ENCODE results near the gene NHERF1. TPM values are rescaled to one million over a fixed set of nuclear protein-coding genes. Genes with fewer than 3 reads are reported as not detected.

NHERF1 gene
- total RNA-seq, 1 donor: 22.1 TPM

GRCh38 chr17:74799097-74799496 lies 50.7 kb downstream of the NHERF1 start:
- DNase-seq (ENCODE audit: insufficient read length, low spot score, missing footprints): no peak
- peaks cover 67% of the 10 kb centered on the region for H3K36me3 ChIP-seq (ENCODE audit: insufficient read depth, low read length)
- H3K4me1 ChIP-seq (ENCODE audit: insufficient read depth, low read length): no peaks in the 10 kb centered on the region
- no peaks in the 10 kb centered on the region for H3K27me3 ChIP-seq (ENCODE audit: insufficient read depth, low read length)
- H3K9me3 ChIP-seq (ENCODE audit: low read depth, low read length): no peaks in the 10 kb centered on the region
- no peaks in the 10 kb centered on the region for H3K79me2 ChIP-seq (ENCODE audit: insufficient read depth, low read length)
- TF ChIP-seq CTCF (IDR thresholded peaks at IDR 0.05; ENCODE audit: extremely low read depth, low read depth, low read length): no peak
- H3K27ac ChIP-seq (ENCODE audit: low read depth, low read length): no peak overlapping the region
- no peak overlapping the region for H3K4me3 ChIP-seq (ENCODE audit: insufficient read depth, low read length)
- no peak overlapping the region for H3K4me2 ChIP-seq (ENCODE audit: insufficient read depth, low read length)
- no peak overlapping the region for H2AFZ ChIP-seq (ENCODE audit: low read length)
- H4K20me1 ChIP-seq (ENCODE audit: insufficient read depth, low read length): no peaks in the 10 kb centered on the region

DNA sequence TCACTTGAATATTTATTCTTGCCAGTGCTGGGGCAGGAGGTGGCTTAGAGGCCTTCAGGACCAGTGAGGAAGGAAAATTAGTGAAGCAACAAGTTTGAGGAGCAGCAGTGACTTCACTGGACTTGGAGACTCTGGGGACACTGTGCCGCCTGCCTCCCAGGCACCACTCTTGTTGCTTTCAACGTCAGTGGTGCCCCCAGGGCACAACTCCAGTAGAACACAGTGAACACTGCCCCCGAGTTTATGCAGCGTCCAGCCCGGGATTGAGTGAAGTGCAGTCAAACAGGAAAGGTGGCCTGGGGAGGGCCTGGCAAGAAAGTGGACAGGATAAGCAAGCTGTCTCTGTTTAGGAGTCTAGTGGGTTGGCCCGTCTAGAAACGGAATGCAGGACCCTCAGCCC lies 52.1 kb downstream of the NHERF1 start:
- Histone ChIP-seq H3K36me3 (ENCODE audit: insufficient read depth, low read length) (peaks cover 53% of the 10 kb centered on the region), H3K79me2 (ENCODE audit: insufficient read depth, low read length) (no peaks in the 10 kb centered on the region), H3K27me3 (ENCODE audit: insufficient read depth, low read length) (no peaks in the 10 kb centered on the region), H3K4me1 (ENCODE audit: insufficient read depth, low read length) (no peaks in the 10 kb centered on the region), H3K27ac (ENCODE audit: low read depth, low read length) (no peak overlapping the region), H3K9me3 (ENCODE audit: low read depth, low read length) (no peaks in the 10 kb centered on the region), H3K4me2 (ENCODE audit: insufficient read depth, low read length) (no peak overlapping the region), H2AFZ (ENCODE audit: low read length) (no peak overlapping the region), H4K20me1 (ENCODE audit: insufficient read depth, low read length) (peaks cover 6% of the 10 kb centered on the region), H3K4me3 (ENCODE audit: insufficient read depth, low read length) (no peak overlapping the region)
- DNase-seq (ENCODE audit: insufficient read length, low spot score, missing footprints): no peak
- no peak for TF ChIP-seq CTCF (IDR thresholded peaks at IDR 0.05; ENCODE audit: extremely low read depth, low read depth, low read length)

DNA sequence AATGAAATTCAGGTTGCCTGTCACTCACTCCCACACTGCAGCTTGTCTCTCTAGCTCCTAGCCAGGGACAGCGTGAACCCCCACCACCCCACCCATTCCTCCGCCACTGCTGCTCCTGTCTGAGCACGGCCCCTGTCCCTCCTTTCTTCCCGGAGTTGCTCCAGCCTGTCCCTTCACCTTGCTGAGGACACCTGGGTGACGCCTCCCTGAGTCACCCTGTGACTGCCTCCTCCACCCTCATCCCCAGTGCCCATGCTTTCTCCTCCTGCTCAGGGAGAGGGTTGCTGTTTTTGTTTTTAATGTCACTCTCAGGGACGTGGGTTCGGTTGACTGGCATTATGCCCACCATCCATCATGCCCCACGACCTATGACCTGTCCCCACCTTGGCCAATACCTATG lies 53.5 kb downstream of the NHERF1 start:
- H3K27me3 ChIP-seq (ENCODE audit: insufficient read depth, low read length): no peaks in the 10 kb centered on the region
- H3K36me3 ChIP-seq (ENCODE audit: insufficient read depth, low read length): peaks cover 45% of the 10 kb centered on the region
- H3K4me1 ChIP-seq (ENCODE audit: insufficient read depth, low read length): no peaks in the 10 kb centered on the region
- H3K4me3 ChIP-seq (ENCODE audit: insufficient read depth, low read length): no peak overlapping the region
- DNase-seq (ENCODE audit: insufficient read length, low spot score, missing footprints): peak; percentile 9
- no peak overlapping the region for H3K4me2 ChIP-seq (ENCODE audit: insufficient read depth, low read length)
- TF ChIP-seq CTCF (IDR thresholded peaks at IDR 0.05; ENCODE audit: extremely low read depth, low read depth, low read length): no peak
- no peak overlapping the region for H3K27ac ChIP-seq (ENCODE audit: low read depth, low read length)
- peaks cover 6% of the 10 kb centered on the region for H4K20me1 ChIP-seq (ENCODE audit: insufficient read depth, low read length)
- H2AFZ ChIP-seq (ENCODE audit: low read length): no peak overlapping the region
- no peaks in the 10 kb centered on the region for H3K79me2 ChIP-seq (ENCODE audit: insufficient read depth, low read length)
- no peaks in the 10 kb centered on the region for H3K9me3 ChIP-seq (ENCODE audit: low read depth, low read length)

DNA sequence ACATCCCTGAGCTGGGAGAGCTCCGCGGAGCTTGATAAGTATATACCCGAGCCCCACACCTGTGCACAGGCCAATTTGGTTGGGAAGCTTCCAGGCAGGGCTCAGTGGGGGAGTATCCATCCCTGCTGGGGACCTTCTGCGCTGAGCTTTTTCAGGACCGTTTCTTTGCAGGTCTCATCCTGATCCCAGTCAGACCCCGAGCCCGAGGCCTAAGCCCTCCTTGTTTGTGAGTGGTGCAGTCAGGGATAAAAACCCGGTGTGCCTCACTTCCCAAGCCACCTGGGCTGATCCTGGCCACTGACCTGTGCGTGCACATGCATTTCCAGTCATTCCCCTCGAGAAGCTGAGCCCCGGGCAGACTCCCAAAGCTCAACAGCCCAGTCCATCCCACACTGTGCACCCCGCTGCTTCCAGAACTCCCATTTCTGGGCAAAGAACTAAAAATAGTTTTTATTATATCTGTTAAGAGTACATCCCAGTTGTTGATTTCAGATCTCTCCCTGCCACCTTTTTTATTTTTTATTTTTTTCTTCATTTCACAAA lies 55.0 kb downstream of the NHERF1 start:
- Histone ChIP-seq H3K79me2 (ENCODE audit: insufficient read depth, low read length) (no peaks in the 10 kb centered on the region), H3K9me3 (ENCODE audit: low read depth, low read length) (no peaks in the 10 kb centered on the region), H3K4me2 (ENCODE audit: insufficient read depth, low read length) (no peak overlapping the region), H2AFZ (ENCODE audit: low read length) (no peak overlapping the region), H3K27ac (ENCODE audit: low read depth, low read length) (no peak overlapping the region), H3K27me3 (ENCODE audit: insufficient read depth, low read length) (no peaks in the 10 kb centered on the region), H3K36me3 (ENCODE audit: insufficient read depth, low read length) (peaks cover 34% of the 10 kb centered on the region), H3K4me3 (ENCODE audit: insufficient read depth, low read length) (no peak overlapping the region), H3K4me1 (ENCODE audit: insufficient read depth, low read length) (no peaks in the 10 kb centered on the region), H4K20me1 (ENCODE audit: insufficient read depth, low read length) (peaks cover 6% of the 10 kb centered on the region)
- DNase-seq (ENCODE audit: insufficient read length, low spot score, missing footprints): peak; percentile 58
- no peak for TF ChIP-seq CTCF (IDR thresholded peaks at IDR 0.05; ENCODE audit: extremely low read depth, low read depth, low read length)
